Neural progenitor cell (in vitro differentiated cells): ENCODE results near the gene NELL2. TPM values are rescaled to one million over a fixed set of nuclear protein-coding genes. Genes with fewer than 3 reads are reported as not detected.

ENCODE experiments used
- DNase-seq: peaks from one replicate; pipeline ENCODE4 v3.0.0-alpha.2; 2016; ENCODE audit warnings: low spot score
- H2AFZ ChIP-seq: fragments of 200-600 bp; sonication (generic); replicated peaks from 2 replicates; pipeline ENCODE4 v1.6.1; 2016; ENCODE audit warnings: antibody characterized with exemption
- H3F3A ChIP-seq: fragments of 200-600 bp; sonication (generic); 2 replicates; pipeline ENCODE4 v1.6.1; 2016; ENCODE audit warnings: antibody characterized with exemption, low read depth
- H3K27ac ChIP-seq: fragments of 200-600 bp; sonication (generic); 2 replicates; pipeline ENCODE4 v1.5.1; 2016; ENCODE audit warnings: mild to moderate bottlenecking
- H3K27me3 ChIP-seq: fragments of 200-600 bp; sonication (generic); 2 replicates; pipeline ENCODE4 v1.6.1; 2016; ENCODE audit warnings: mild to moderate bottlenecking, moderate library complexity
- H3K36me3 ChIP-seq: fragments of 200-600 bp; sonication (generic); 2 replicates; pipeline ENCODE4 v1.5.1; 2016
- H3K4me1 ChIP-seq: fragments of 200-600 bp; sonication (generic); 2 replicates; pipeline ENCODE4 v1.6.1; 2016; ENCODE audit warnings: mixed run types
- H3K4me2 ChIP-seq: fragments of 200-600 bp; sonication (generic); 2 replicates; pipeline ENCODE4 v1.6.1; 2016
- H3K4me3 ChIP-seq: fragments of 200-600 bp; sonication (generic); 2 replicates; pipeline ENCODE4 v1.5.1; 2016
- H3K79me2 ChIP-seq: fragments of 200-600 bp; sonication (generic); 2 replicates; pipeline ENCODE4 v1.6.1; 2016; ENCODE audit warnings: low read depth
- H3K9ac ChIP-seq: fragments of 200-600 bp; sonication (generic); 2 replicates; pipeline ENCODE4 v1.6.1; 2016
- H3K9me3 ChIP-seq: fragments of 200-600 bp; sonication (generic); 2 replicates; pipeline ENCODE4 v1.5.1; 2016; ENCODE audit warnings: low read depth
- H4K20me1 ChIP-seq: fragments of 200-600 bp; sonication (generic); 2 replicates; pipeline ENCODE4 v1.6.1; 2016; ENCODE audit warnings: low read depth
- H3K27ac Mint-ChIP-seq: 3 replicates; pipeline ENCODE4 v1.8.0; 2021; ENCODE audit warnings: mixed read lengths
- H3K27me3 Mint-ChIP-seq: 2 replicates; pipeline ENCODE4 v1.8.0; 2022; ENCODE audit warnings: low read depth, mild to moderate bottlenecking, inconsistent platforms, moderate library complexity, mixed read lengths; ENCODE audit not compliant: insufficient read depth
- H3K36me3 Mint-ChIP-seq: 3 replicates; pipeline ENCODE4 v1.8.0; 2021; ENCODE audit warnings: mixed read lengths
- H3K4me1 Mint-ChIP-seq: 3 replicates; pipeline ENCODE4 v1.8.0; 2021; ENCODE audit warnings: mixed read lengths
- H3K4me3 Mint-ChIP-seq: 3 replicates; pipeline ENCODE4 v1.8.0; 2021; ENCODE audit warnings: mild to moderate bottlenecking, moderate library complexity, mixed read lengths
- H3K9me3 Mint-ChIP-seq: 3 replicates; pipeline ENCODE4 v1.8.0; 2020; ENCODE audit warnings: mixed read lengths
- CTCF ChIP-seq: fragments of 200-600 bp; sonication (generic); IDR thresholded peaks from 2 replicates; pipeline ENCODE4 v1.5.1; 2017; ENCODE audit warnings: antibody characterized with exemption, mild to moderate bottlenecking
- EZH2 ChIP-seq: fragments of 200-600 bp; sonication (generic); IDR thresholded peaks from 2 replicates; pipeline ENCODE4 v1.6.1; 2017; ENCODE audit warnings: antibody characterized with exemption, mild to moderate bottlenecking, moderate library complexity
- EZH2phosphoT487 ChIP-seq: fragments of 200-600 bp; sonication (generic); IDR thresholded peaks from 2 replicates; pipeline ENCODE4 v1.6.1; 2017; ENCODE audit warnings: antibody characterized with exemption
- total RNA-seq: library from RNA; depleted of rRNA; stranded (reverse); fragments of >200 nt; gene quantifications from 2 replicates; pipeline ENCODE4 v1.2.3, GENCODE V29; 2015; ENCODE audit warnings: low replicate concordance

The NELL2 gene
- total RNA-seq, 1 donor from 2014 or later = 398 TPM

- no peak overlapping the region for H3K9ac ChIP-seq
- Mint-ChIP-seq H3K9me3 (peaks cover 35% of the 10 kb centered on the region), H3K4me3 (no peak overlapping the region), H3K27me3 (peaks cover 3% of the 10 kb centered on the region), H3K27ac (no peak overlapping the region), H3K36me3 (peaks cover 5% of the 10 kb centered on the region), H3K4me1 (no peaks in the 10 kb centered on the region)
- no peak overlapping the region for H3K4me3 ChIP-seq
- H3K36me3 ChIP-seq = no peaks in the 10 kb centered on the region
- no peak overlapping the region for H3K27ac ChIP-seq
- no peaks in the 10 kb centered on the region for H3K79me2 ChIP-seq
- no peaks in the 10 kb centered on the region for H3F3A ChIP-seq
- H3K4me2 ChIP-seq = no peak overlapping the region
- no peaks in the 10 kb centered on the region for H3K4me1 ChIP-seq
- DNase-seq = no peak
- H2AFZ ChIP-seq = no peak overlapping the region
- no peaks in the 10 kb centered on the region for H3K27me3 ChIP-seq
- TF ChIP-seq CTCF (no peak), EZH2 (no peak), EZH2phosphoT487 (no peak)
- H3K9me3 ChIP-seq = peaks cover 5% of the 10 kb centered on the region
- no peaks in the 10 kb centered on the region for H4K20me1 ChIP-seq
Observed at GRCh38 chr12:44484862-44485261, 391.3 kb downstream of the NELL2 start.

- no peak overlapping the region for H2AFZ ChIP-seq
- no peak for DNase-seq
- no peaks in the 10 kb centered on the region for H3F3A ChIP-seq
- no peaks in the 10 kb centered on the region for H3K36me3 ChIP-seq
- no peaks in the 10 kb centered on the region for H4K20me1 ChIP-seq
- TF ChIP-seq EZH2phosphoT487 (no peak), CTCF (no peak), EZH2 (no peak)
- H3K4me1 ChIP-seq = no peaks in the 10 kb centered on the region
- no peaks in the 10 kb centered on the region for H3K27me3 ChIP-seq
- no peak overlapping the region for H3K9ac ChIP-seq
- no peak overlapping the region for H3K27ac ChIP-seq
- H3K4me2 ChIP-seq = no peak overlapping the region
- peaks cover 2% of the 10 kb centered on the region for H3K27me3 Mint-ChIP-seq
- H3K4me3 Mint-ChIP-seq = no peak overlapping the region
- no peaks in the 10 kb centered on the region for H3K4me1 Mint-ChIP-seq
- no peak overlapping the region for H3K27ac Mint-ChIP-seq
- H3K4me3 ChIP-seq = no peak overlapping the region
- peaks cover 16% of the 10 kb centered on the region for H3K9me3 ChIP-seq
- peaks cover 6% of the 10 kb centered on the region for H3K36me3 Mint-ChIP-seq
- H3K79me2 ChIP-seq = no peaks in the 10 kb centered on the region
- H3K9me3 Mint-ChIP-seq = peaks cover 60% of the 10 kb centered on the region
Observed at GRCh38 chr12:44477331-44477980, 398.7 kb downstream of the NELL2 start.

GRCh38 chr12:44476683-44477082 is 399.4 kb downstream of the NELL2 start:
- Histone ChIP-seq H3F3A (no peaks in the 10 kb centered on the region), H3K27ac (no peak overlapping the region), H3K4me2 (no peak overlapping the region), H3K79me2 (no peaks in the 10 kb centered on the region), H3K27me3 (no peaks in the 10 kb centered on the region), H3K9ac (no peak overlapping the region), H3K9me3 (peaks cover 16% of the 10 kb centered on the region), H3K36me3 (no peaks in the 10 kb centered on the region), H2AFZ (no peak overlapping the region), H4K20me1 (no peaks in the 10 kb centered on the region), H3K4me1 (no peaks in the 10 kb centered on the region), H3K4me3 (no peak overlapping the region)
- H3K4me1 Mint-ChIP-seq = no peaks in the 10 kb centered on the region
- H3K4me3 Mint-ChIP-seq = no peak overlapping the region
- H3K36me3 Mint-ChIP-seq = peaks cover 6% of the 10 kb centered on the region
- H3K27me3 Mint-ChIP-seq = peaks cover 2% of the 10 kb centered on the region
- peaks cover 57% of the 10 kb centered on the region for H3K9me3 Mint-ChIP-seq
- no peak overlapping the region for H3K27ac Mint-ChIP-seq
- no peak for DNase-seq
- TF ChIP-seq CTCF (no peak), EZH2 (no peak), EZH2phosphoT487 (no peak)
